Activated T-cell treated with anti-CD3 and anti-CD28 coated beads for 4 hours (primary cell): ENCODE measurements around the gene EQTN.
"Not testable (repeated sequence)": the region's sequence is repeated elsewhere in the genome, so short reads cannot be mapped to it uniquely, and the experiment has no call there.

Experiments used
- DNase-seq: peaks from one replicate; pipeline ENCODE4 v3.0.0-alpha.2; 2020

The EQTN gene

GRCh38 chr9:27292659-27293405, 4.1 kb downstream of the EQTN start:
- no peak for DNase-seq

- DNase-seq = no peak
These were observed 5.7 kb downstream of the EQTN start for GRCh38 chr9:27291292-27291691.

- no peak for DNase-seq
These were observed 14.7 kb downstream of the EQTN start for GRCh38 chr9:27282269-27282668.

- DNase-seq = no peak
These were observed 16.1 kb downstream of the EQTN start for GRCh38 chr9:27280860-27281259.

DNA sequence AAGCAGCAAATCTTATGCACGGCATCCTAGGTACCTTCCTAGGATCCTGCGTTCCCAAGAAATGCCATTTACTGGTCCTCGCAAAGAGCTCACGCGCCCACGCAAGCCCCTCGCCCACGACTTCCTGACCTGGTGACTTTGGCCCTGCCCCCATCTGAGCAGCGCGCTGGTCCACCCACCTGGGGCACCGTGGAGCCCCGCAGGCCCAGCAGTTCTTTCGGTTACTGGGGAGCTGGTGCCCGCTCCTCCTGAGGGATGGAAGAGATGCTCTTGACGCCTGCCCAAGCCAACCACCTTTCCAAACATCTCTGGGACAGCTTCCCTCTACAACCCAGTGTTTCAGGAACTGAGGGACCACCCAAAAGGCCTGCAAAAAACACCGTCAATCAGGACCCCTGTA, 16.7 kb downstream of the EQTN start:
- DNase-seq = no peak

- no peak for DNase-seq
These were observed 17.3 kb downstream of the EQTN start for GRCh38 chr9:27279611-27280010.

DNA sequence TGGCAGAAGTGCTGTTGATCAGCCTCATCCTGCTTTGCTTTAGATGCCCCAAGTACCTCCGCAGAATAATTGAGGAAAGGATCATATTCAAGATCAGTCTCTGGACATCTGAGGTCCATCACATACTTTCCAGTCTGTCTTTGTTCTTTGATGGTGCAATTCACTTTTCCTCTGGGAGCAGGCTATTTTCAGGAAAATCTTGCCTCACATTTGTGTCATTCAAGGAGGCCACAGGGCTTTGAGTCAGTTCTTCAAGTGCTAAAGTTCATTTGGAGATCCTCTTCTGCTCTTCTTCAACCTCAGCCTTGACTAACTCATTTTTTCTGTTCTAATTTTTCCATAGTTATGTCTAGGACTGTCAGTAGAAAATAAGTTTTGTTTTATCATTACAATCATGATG, 18.6 kb downstream of the EQTN start:
- no peak for DNase-seq

DNA sequence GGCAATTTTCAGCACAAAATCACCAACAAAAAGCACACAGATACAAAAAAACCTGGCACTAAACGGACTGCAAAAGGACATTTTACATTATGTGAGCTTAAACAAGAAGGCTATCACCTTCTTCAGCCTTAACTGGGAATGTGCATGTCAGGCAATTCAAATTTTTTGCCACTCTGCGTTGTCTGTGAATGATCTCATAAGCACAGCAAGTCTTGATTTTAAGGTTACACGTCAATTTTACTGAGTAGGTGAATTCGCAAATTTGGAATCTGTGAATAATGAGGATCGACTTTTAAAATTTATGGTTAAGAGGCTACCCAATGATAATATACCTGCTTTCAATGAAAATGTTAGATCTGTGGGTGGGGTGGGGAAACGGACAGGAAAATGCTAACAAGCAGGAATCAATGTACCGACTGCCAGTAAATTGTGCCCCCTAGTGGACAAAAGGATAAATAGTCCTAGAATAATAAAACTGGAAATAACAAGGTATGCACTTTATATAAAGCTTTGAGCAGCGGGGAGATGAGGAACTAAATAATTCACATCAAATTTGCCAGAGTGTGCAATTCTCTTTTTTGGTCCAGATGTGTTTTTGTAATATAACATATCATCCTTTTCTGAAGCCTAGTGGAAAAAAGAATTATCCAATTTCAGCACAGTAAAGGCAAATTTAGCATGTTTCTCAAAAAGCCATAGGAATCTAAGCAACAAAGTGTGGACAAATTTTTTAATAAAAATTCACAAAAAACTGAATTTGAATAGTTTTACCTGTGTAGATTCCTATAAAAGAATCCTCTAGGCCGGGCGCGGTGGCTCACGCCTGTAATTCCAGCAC, 20.5 kb downstream of the EQTN start:
- no peak for DNase-seq

- no peak for DNase-seq
These were observed 23.8 kb downstream of the EQTN start for GRCh38 chr9:27273186-27273585.

DNA sequence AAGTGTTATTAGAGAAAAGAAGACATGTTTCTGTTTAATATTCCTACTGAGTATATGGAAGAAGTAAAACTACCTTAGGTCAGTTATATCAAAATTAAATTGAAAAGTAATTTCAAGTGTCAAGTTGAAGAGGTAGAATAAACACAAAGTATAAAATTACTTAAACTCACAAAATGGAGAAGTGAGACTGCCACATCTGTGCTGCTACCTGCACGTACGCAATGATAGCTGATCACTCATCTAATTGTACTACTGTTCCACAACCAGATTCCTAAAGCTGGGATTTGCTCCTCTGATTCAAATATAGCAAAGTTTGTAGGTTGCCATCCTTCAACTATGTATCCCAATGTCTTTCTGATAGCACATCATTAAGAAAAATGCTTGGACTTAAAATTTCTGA, 24.8 kb downstream of the EQTN start:
- no peak for DNase-seq

DNA sequence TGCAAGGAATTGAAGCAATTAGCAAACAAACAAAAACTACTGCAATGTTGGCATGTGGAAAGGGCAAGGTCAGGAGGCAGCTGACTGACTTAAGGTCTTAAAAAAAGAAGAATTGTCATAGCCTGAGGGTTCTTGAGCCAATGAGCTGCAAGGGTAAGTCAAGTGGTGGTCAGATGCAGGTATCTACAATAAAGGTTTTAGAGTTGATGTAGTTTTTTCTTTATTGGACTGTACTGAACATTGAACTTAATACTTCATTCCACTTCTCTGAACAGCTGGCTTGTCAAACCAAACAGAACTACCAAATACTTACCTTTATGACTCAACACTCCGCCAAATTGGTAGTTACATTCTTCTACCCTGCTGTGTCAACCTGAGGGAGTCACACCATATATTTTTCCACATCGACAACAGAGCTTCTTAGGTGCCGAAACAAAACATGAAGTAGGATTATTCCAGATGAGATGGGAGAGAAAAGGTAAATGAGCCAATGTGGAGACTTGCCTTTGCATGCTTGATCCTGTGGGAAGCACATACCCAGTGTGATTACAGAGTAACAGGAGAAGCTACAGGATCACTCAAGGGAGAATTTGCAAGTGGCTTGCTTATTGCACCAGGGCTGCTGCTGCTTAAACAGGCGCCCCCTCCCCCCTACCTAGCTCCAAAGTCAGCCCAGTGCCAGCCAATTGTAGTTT, 35.3 kb downstream of the EQTN start:
- DNase-seq = no peak

GRCh38 chr9:27260789-27261516, 36.0 kb downstream of the EQTN start:
- no peak for DNase-seq

GRCh38 chr9:27258662-27259061, 38.3 kb downstream of the EQTN start:
- no peak for DNase-seq

DNA sequence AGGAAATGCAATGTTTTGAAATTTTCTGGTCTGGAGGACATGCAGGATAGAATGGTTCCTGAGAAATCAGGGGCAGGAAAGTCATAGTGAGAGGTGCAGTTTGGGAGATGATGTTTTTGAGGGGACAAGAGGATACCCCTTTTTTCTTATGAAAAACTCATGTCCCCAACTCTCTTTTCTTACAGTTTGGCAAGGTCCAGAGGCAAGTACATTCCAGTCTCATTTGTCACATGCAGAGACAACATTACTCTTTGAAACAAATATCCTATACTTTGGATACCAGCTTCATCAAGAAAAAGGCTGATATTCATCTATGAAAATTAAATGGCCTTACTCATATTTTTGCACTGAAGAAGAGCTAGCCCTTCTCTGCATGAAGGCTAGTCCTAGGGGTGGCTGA, 48.2 kb downstream of the EQTN start:
- DNase-seq = no peak

DNA sequence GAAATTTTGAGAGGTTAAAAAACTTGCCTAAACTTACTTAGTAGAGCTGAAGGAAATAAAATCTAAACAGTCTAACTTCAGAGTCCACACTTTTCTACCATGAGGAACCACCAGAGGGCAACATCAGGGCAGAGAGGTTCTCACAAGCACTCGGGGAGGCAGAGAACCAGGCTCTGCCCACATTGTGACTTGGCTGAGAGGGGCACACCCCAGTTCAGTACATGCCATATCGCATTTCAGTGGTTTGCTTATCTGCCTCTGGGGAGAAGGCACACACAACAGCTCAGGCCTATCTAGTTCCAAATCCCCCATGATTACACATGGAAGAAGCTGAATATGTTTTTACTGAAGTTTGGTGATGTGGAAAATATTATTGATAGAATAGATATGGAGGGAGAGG, 49.2 kb downstream of the EQTN start:
- no peak for DNase-seq

GRCh38 chr9:27239648-27240047, 57.3 kb downstream of the EQTN start:
- DNase-seq = not testable (repeated sequence)
